RKO (cell line): ENCODE data around the gene SECISBP2.

Experiments used
- DNase-seq: peaks from one replicate; pipeline ENCODE4 v3.0.0-alpha.2; 2016; ENCODE audit warnings: low spot score

SECISBP2 gene

GRCh38 chr9:89408628-89409101 is 90.4 kb downstream of the SECISBP2 start:
- DNase-seq, result no peak
